CD4-positive, alpha-beta T cell treated with Interleukin-15 for 1 hour (primary cell): Measurements from ENCODE around the gene PNRC1.
"Not testable (repeated sequence)": the region's sequence is repeated elsewhere in the genome, so short reads cannot be mapped to it uniquely, and the experiment has no call there.

Source experiments
- DNase-seq: peaks from one replicate; pipeline ENCODE4 v3.0.0-alpha.2; 2020

PNRC1 gene

GRCh38 chr6:89059227-89059626 is 21.3 kb upstream of the PNRC1 start:
- DNase-seq: no peak

DNA sequence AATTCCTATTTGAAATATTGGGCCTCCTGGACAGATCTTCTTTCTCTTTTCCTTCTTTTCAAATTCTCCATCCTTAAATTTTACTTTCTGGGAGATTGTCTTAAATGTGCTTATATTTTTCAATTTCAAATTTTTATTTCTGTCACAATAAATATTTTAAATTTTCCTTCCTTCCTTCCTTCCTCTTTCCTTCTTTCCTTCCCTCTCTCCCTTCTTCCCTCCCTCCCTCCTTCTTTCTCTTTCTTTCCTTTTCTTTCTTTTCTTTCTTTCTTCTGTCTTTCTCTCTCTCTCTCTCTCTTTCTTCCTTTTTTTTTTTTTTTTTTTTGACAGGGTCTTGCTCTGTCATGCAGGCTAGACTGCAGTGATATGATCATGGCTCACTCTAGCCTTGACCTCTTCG is 16.7 kb upstream of the PNRC1 start:
- DNase-seq: no peak

GRCh38 chr6:89064931-89065330 is 15.6 kb upstream of the PNRC1 start:
- DNase-seq: not testable (repeated sequence)

DNA sequence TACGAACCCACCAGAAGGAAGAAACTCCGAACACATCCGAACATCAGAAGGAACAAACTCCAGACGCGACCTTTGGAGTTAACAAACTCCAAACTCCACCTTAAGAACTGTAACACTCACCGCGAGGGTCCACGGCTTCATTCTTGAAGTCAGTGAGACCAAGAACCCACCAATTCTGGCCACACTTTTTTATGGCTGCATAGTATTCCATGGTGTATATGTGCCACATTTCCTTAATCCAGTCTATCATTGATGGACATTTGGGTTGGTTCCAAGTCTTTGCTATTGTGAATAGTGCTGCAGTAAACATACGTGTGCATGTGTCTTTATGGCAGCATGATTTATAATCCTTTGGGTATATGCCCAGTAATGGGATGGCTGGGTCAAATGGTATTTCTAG is 14.4 kb upstream of the PNRC1 start:
- DNase-seq: not testable (repeated sequence)

DNA sequence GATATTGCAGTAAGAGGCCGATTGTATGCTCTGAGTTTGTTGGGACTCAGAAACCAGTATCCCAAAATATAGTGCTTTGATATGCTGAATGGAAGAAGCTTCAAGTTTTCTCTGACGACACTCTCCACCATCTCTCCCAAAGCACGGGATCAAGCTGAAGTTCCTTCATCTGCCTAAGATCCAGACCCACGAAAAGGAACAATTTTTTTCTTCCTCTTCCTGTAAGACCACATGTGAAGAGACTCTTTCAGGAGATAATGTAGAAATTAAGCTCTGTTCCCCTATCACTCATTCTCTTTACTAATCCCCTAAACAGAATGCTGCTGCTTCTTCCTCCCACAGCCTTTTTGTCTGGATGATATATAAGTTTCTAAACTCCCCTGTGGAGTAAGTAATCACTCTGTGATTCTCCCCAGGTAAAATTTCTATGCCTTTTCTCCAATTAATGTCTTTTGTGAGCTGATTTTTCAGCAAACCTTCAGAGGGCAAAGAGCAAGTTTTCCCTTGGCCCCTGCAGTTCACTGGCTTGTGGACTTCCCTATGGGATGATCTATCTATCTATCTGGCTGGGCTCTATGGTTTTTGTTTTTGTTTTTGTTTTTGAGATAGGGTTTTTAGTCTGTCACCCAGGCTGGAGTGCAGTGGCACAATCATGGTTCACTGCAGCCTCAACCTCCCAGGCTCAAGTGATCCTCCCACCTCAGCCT is 13.5 kb upstream of the PNRC1 start:
- DNase-seq: no peak

DNA sequence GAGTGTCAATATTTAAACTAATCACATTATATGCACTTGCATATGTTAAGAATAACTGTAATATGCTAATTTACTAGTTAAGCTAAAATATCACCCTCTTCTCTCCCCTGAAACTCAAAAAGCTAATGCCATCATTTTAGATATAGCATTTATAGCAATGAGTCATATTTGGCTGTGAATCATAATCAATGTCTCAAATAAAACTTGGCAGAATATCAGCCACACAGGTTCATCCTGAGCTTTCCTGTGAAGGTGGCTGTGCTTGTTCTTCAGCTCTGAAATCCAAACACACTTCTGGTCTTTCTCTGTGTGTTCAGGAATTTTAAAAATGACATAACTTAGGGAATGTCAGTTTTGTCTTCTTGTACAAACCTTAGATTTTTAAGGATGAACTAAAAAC is 12.8 kb upstream of the PNRC1 start:
- no peak for DNase-seq

GRCh38 chr6:89068695-89069094 is 11.9 kb upstream of the PNRC1 start:
- no peak for DNase-seq

DNA sequence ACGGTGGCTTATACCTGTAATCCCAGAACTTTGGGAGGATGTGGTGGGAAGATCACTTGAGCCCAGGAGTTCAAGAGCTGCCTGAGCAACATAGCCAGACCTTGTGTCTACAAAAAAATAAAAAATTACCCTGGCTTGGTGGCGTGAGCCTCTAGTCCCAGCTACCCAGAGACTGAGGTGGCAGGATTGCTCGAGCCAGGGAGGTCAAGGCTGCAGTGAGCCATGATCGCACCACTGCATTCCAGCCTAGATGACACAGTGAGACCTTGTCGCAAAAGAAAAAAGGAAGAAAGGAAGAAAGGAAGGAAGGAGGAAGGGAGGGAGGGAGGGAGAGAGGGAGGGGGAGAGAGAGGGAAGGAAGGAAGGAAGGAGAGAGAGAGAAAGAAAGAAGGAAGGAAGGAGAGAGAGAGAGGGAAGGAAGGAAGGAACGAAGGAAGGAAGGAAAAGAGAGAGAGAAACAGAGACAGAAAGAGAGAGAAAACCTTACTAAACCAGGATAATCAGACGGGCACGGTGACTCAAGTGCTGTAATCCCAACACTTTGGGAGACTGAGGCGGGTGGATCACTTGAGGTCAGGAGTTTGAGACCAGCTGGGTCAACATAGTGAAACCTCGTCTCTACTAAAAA is 10.9 kb upstream of the PNRC1 start:
- no peak for DNase-seq

DNA sequence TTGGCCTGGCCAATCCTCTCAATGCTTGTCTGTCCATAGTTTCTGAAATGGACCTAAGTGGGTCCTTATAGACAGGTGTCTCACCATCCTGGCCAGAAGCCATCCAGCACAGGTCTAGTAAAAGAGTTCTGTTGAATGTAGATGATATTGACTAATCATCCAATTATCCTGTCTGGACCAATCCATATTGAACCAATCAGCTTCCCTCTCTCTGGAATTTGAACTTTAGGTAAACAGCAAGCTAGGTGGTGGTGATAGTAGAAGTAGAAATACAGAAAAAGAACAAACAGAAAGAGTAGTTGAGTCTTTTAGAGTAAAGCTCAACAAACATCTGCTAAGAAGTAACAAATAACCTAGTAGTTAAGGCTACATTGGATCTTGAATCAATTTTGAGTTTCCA is 9.5 kb upstream of the PNRC1 start:
- DNase-seq: no peak

DNA sequence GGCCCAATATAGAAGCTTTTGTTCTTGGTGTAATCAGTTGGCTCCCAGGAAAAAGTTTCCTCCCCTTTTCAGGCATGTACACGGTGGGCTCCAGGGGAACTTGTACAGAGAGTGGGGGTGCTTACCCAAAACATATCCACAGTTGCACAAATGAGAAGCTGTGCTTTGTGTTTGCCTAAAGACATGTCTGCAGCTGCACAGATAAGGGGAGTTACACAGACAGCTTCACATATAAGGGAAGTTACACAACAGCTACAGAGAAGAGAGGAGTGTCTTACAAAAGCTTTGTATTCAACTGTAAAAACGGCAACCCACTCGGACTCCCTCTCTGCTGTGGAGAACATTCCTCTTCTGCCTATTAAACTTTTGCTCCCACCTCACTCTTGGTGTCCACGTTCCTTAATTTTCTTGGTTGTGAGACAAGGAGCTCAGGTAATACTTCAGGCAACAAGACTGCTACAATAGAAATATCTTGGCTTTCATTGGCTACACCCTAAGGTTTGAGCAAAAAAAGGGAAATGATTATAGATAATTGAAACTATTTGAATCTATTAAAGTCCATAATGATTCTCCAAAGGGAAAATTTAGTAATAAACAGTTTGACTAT is 7.4 kb upstream of the PNRC1 start:
- DNase-seq: no peak

- no peak for DNase-seq
Measured at GRCh38 chr6:89073840-89074239, 6.7 kb upstream of the PNRC1 start.

DNA sequence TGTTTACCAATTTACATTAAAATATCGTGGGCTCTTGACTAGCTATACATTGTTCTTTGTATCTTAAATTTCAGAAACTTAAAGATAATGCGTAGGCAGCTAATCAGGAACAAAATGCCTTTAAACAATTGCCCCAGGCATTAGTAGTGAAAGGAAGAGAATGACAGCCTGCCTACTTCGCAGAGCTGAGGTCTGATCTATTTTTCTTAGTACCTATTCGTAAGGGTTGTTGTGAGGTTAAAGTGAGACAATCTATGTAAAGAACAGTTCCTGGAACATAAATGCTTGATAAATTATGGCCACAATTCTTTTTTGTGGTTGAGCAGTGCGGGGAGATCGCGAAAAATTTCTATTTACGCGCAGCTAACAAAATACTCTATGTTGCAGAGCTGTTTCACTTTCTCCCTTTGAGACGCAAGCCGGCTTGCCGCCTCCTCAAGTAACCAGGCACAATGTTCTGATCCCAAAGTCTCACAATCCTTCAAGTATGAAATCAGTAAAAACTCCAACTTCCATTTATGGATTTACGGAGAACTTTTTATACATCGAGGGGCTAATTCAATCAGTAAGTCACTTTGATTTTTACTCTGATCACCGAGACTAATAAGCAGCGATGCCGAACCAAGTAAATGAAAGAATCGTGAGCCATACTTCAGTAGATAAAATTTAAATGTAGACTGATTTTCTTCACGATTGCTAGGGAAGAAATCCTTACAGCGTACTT is 878 bp upstream of the PNRC1 start:
- peak; percentile 76 for DNase-seq

DNA sequence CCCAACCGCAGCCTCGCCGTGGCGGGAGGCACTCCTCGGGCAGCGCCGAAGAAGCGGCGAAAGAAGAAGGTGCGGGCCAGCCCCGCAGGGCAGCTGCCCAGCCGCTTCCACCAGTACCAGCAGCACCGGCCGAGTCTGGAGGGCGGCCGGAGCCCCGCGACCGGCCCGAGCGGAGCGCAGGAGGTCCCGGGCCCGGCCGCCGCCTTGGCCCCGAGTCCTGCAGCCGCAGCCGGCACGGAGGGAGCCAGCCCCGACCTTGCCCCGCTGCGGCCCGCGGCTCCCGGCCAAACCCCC is 525 bp downstream of the PNRC1 start:
- DNase-seq: no peak

DNA sequence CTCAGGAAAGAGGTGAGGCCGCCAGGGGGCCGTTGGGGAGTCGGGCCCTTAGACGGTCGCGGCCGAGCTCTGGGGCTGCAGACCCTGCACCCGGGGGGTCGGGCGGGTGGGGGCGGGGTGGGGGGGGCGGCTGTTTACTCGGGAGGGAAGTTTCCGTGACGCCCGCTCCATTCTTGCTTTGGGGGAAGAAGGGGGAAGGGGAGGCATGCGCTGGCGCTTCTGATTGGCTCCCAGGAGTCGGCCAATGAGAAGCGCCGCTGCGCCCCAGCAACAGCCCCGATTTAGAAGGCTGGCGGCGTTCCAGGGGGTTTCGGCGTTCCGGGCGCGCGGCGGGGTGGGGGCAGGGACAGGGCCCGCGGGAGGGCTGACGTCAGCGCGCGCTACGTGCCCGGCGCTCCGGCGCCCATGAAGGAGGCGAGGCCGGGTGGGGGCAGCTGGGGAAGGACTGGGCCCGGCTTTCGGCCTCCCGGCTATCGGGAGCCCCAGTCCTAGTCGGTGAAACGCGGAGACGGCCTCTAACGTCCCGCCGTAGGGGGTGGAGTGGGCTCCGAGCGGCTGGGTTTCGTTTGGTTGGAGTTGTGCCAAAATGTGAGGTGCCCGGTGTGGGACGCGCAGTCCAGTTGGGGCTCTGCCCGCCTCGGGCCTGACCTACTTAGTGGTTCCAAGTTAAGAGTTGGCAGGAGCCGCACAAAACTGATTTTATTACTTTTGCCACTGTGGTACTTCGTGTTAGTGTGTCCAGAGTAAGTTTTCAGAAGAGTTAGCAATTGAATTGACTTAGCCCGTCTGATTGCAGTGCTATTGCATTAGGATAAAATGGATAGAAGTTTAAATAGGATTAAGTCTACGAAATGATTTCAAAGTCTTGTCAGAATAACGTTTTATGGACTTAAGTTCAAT is 1.1 kb downstream of the PNRC1 start:
- peak; percentile 98 for DNase-seq

GRCh38 chr6:89082486-89082891 is 1.9 kb downstream of the PNRC1 start:
- no peak for DNase-seq

DNA sequence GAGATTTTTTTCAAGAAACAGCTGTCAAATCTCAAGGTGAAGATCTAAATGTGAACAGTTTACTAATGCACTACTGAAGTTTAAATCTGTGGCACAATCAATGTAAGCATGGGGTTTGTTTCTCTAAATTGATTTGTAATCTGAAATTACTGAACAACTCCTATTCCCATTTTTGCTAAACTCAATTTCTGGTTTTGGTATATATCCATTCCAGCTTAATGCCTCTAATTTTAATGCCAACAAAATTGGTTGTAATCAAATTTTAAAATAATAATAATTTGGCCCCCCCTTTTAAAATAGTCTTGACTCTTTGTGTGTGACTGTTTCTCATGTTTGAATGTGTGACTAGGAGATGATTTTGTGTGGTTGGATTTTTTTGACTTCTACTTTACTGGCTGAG is 4.0 kb downstream of the PNRC1 start:
- no peak for DNase-seq

DNA sequence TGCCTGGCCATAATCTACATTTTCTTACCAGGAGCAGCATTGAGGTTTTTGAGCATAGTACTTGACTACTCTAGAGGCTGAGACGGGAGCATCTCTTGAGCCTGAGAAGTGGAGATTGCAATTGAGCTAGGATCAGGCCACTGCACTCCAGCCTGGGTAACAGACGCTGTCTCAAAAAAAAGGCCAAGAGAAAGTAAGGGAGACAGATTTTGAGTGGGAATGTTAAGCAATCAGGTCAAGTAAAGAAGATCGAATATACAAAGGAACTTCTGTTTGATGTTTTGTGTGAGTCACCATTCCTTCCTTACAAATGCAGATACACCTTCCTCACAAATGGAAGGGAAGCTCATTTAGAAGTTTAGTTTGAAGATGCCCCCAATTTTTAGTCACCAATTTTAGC is 4.4 kb downstream of the PNRC1 start:
- no peak for DNase-seq

- DNase-seq: no peak
Measured at GRCh38 chr6:89085409-89086205, 5.1 kb downstream of the PNRC1 start.

DNA sequence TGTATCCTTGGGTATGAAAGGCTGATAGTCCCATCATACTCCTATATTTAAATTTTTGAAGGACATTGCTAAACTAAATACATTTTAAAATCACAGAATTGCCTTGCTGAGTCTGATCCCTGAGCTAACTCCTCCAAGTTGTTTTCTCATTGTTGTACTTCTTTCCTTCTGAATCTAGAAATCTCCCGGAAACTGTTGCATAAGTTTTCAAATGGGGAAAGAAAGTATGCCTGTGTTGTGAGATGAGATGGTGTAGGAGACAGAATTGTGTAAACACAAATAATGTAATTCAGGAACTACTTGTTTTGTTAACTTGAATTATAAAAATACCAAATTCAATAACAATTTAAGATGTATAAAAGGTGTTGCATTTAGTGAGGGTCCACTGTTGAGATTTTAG is 7.3 kb downstream of the PNRC1 start:
- no peak for DNase-seq

DNA sequence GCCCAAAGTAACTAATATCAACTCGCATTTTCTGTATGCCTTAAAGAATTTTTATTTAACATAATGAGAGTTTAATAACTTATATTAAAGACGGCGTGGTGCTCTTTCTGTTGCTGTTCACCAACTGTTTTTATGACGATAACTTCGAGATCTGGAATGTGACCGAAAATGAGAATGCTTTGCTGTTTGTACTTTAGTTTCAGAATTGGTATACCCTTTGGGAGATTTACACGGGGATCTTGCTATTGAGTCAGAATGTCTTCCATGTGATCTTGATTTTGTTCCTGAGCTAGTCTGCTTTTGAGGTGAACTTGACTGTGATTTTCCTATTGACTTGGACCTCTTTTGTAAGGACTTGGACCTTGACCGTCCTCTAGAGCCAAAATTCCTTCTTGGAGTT is 17.9 kb downstream of the PNRC1 start:
- no peak for DNase-seq

DNA sequence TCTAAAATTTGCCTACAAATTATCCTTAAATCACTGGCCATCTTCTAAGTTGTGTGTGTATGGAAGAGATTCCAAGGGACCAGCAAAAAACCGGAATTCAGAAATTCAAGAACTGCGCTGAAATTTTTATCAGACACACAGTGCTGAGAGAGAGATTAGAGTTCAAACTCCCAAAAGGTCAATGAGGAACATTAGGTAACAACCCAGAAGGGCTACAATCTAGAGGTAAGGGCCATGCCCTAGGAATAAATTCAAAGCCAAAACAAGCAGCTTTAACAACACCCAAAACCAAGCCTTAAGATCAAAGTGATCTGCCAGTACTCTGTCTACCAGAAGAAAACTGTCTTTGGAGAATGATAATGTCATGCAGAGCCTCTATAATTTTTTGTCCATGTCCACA is 19.6 kb downstream of the PNRC1 start:
- DNase-seq: no peak

GRCh38 chr6:89110284-89110683 is 29.7 kb downstream of the PNRC1 start:
- no peak for DNase-seq
